CD4-positive, alpha-beta T cell treated with Interleukin-12 subunit alpha and Interleukin-12 subunit beta, for 1 hour (primary cell): ENCODE measurements around the gene IL27RA.

Experiments used
- DNase-seq: peaks from one replicate; pipeline ENCODE4 v3.0.0-alpha.2; 2020

Gene IL27RA

GRCh38 chr19:14031719-14032480, at the start of gene IL27RA:
IL27RA (plus strand) TSS chr19:14031762; CDS start chr19:14031873, 111 bp downstream.
- DNase-seq = peak; percentile 87

- no peak for DNase-seq
Measured at GRCh38 chr19:13981988-13982501, 49.5 kb upstream of the IL27RA start.

- no peak for DNase-seq
Measured at GRCh38 chr19:13982773-13983172, 48.8 kb upstream of the IL27RA start.

- DNase-seq = peak; percentile 54
Measured at GRCh38 chr19:13983213-13983889, 48.2 kb upstream of the IL27RA start.

DNA sequence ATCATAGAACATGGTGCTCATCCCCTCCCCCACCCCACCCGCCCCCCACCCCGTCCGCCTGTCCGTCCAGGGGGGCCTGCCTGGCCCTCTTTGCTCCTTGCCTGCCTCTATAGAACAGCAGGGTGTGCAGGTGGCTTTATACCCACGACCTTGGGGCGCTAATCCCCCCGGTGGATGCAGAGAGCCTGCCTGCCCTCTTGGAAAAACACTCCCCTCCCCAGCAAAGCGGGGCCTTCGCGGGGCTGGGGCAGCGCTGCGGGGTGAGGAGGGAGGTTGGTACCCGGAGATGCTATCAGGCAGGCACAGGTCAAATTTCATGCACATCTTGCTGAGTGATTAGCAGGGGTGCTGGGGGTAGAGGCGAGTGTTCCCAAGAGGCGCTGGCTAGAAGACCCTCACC, 47.4 kb upstream of the IL27RA start:
- DNase-seq = no peak

DNA sequence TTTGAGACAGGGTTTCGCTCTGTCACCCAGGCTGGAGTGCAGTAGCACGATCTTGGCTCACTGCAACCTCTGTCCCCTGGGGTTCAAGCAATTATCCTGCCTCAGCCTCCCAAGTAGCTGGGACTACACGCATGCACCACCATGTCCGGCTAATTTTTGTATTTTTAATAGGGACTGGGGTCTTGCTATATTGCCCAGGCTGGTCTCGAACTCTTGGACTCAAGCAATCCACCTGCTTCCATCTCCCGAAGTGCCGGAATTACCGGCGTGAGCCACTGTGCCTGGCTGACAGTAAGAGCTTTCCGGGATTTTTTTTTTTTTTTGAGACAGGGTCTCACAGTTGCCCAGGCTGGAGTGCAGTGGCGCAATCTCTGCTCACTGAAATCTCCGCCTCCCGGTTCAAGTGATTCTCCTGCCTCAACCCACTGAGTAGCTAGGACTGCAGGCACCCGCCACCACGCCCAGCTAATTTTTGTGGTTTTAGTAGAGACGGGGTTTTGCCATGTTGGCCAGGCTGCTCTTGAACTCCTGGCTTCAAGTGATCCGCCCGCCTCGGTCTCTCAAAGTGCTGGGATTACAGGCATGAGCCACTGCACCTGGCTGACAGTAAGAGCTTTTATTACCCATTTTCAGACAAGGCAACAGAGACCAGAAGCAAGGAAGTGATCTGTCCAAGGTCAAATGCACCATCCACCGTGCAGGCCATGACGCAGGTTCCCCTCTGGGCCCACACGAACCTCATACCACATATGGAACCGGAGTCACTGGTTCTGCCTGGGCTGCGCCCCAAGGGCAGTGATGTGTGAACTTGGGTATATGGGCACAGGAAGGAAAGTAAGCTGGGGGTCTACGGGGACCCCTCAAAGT, 46.5 kb upstream of the IL27RA start:
- DNase-seq = peak; percentile 50

- DNase-seq = no peak
Measured at GRCh38 chr19:13985771-13986347, 45.7 kb upstream of the IL27RA start.

GRCh38 chr19:13986348-13986904, 45.1 kb upstream of the IL27RA start:
- peak; percentile 99 for DNase-seq

DNA sequence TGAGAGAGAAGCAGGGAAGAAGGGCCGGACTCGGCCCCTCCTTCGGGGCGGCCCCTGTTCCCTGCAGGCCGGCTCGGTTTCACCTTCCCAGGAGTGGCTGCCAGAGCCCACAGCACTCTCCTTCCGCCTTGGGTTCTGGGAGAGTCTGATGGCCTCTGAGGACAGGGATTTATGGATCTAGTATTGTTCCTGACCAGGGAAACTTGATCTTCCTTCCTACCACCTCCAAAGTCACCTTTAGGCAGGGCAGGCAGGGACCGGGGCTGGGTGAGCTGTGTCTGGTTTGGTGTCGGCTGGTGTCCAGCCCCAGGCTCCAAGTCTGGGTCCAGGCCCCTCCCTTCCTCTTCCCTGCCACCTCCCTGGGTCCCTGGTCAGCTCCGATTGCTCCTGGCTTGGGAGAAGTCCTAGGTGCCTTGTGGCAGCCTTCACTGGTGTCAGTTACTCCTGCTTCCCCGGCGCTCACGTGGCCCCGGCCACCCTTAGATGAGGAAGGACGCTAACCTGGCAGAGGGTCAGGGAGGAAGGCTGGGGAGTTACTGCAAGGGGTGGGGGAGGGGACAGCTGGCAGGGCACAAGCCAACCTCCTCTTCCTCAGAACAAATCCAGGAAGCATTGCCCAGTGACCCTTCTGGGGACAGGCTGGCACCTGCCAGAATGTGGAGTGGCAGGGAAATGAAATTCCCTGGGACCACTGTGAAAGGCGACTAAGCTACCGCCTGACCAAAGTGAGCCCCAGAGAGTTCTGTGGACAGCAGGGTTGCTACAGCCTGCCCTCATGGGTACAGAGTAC, 44.3 kb upstream of the IL27RA start:
- DNase-seq = no peak

GRCh38 chr19:13989487-13989886, 42.1 kb upstream of the IL27RA start:
- DNase-seq = no peak

DNA sequence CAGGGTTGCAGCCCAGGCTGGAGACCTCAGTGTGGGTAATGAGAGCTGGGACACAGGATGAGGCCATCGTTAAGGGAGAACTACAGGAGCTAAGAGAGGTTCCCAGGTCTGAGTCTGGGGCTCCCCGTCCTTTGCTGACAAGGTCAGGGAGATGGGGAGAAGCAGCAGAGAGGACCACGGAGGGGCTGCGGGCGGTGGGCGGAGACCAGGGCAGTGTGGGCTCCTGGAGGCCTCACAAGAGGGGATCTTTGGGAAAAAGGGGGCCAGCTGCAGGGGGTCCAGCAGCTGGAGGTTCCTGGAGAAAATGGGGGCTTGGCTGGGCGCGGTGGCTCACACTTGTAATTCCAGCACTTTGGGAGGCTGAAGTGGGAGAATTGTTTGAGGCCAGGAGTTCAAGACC, 41.5 kb upstream of the IL27RA start:
- no peak for DNase-seq

GRCh38 chr19:13992025-13992424, 39.5 kb upstream of the IL27RA start:
- DNase-seq = no peak

GRCh38 chr19:13993590-13994300, 37.8 kb upstream of the IL27RA start:
- DNase-seq = no peak

DNA sequence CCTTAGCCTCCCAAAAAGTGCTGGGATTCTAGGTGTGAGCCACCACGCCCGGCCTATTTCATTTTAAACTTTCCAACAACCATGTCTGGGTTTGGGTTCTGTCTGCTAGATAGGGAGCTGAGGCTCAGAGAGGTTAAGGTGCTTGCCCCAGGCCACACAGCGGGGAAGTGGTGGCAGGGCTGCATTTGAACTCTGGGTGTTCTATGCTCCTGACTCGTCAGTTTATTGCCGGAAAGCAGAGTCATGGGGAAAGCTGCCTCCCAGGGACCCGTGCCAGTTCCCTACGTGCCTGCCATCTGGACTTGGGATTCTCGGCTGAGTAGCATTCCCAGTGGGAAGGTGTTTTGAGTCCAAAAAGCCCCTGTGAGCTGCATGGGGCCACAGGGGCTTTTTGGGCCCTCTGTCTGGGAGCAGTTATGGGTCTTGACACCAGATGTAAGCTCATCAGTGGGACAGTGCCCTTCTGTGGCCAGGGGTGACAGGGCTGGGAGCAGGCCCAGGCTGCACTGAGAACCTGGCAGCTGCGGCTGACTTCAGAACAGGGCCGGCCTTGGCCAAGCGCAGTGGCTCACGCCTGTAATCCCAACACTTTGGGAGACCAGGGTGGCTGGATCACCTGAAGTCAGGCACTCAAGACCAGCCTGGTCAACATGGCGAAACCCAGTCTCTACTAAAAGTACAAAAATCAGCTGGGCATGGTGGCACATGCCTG, 36.4 kb upstream of the IL27RA start:
- no peak for DNase-seq

- no peak for DNase-seq
Measured at GRCh38 chr19:13995878-13996765, 35.4 kb upstream of the IL27RA start.

DNA sequence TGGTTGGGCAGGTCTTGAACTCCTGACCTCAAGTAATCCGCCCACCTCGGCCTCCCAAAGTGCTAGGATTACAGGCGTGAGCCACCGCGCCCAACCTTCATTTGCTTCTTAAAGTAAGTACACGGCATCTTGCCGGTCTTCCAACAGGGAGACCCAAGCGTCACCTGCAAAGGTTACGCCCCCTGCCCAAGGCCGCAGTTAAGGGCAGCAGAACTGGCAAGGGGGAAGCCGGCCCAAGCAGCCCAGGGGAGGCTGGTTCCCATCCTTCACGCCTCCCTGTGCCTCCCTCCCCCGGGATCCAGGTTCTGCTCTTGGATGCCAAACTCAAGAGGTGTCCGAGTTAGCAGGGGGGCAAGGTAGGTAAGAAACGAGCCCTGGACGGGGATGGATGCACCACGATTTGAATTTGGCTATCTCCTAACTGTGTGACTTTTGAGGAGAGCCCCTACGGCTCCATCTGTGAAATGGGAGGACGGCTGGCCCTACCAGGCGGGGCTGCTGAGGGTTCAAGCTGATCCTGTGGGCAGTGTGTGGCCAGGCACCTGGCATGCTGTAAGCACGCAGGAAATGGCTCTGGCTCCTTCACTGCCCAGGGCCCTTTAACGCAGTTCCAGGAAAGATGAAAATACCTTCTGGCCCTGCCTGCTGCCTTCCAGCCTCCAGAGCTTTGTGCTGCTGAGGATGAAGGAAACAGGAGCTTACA, 34.5 kb upstream of the IL27RA start:
- no peak for DNase-seq

GRCh38 chr19:13997631-13997962, 34.0 kb upstream of the IL27RA start:
- DNase-seq = no peak

DNA sequence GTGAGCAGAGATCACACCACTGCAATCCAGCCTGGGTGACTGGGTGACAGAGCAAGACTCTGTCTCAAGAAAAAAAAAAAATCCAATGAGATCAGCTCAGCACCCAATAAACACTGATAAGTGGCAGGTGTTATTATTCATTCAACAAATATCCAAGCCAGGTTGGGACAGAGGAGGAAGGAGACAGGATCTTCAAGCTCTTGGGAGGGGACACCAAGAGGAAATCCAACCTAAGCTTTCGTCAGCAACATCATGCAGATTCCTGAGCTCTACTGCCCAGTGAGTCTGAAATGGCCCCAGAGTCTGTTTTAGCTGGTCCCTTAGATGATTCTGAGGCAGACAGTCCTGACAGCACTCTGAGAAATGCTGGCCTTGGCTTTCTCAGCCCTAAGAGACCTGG, 33.1 kb upstream of the IL27RA start:
- DNase-seq = no peak

DNA sequence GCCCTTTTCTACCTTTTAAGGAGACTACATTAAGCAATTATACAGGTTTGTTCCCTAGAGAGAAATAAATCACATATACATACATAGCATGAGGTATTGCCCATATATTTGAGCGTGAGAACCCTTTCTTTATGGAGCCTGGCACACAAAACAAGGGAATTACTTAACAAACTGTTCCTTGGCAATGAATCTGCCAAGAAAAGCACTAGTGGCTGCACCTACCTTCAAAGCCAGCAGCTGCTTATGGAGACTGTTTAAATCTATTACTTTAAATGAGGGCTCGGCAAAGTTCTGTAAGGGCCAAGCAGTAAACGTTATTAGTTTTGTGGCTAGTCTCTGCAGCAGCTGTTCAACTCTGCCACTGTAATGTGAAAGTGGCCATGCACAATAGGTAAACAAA, 32.5 kb upstream of the IL27RA start:
- DNase-seq = no peak
